GM13976 (cell line): ENCODE data around the gene TMOD2.

ENCODE experiments used
- DNase-seq: peaks from one replicate; pipeline ENCODE4 v3.0.0; 2012; ENCODE audit warnings: low spot score
- CTCF ChIP-seq: IDR thresholded peaks from 2 replicates; pipeline ENCODE4 v1.5.1; 2012; ENCODE audit warnings: borderline replicate concordance, mild to moderate bottlenecking; ENCODE audit not compliant: insufficient read depth; ENCODE audit errors: extremely low read depth, missing control alignments, control extremely low read depth
- in situ Hi-C: fragments of 300-500 bp; cut with MboI; formaldehyde crosslinking; loops from one replicate; pipeline ENCODE4 v1.12.0; 2022; ENCODE audit warnings: low sequenced_read_pairs, mixed read lengths, inconsistent platforms; ENCODE audit not compliant: unreplicated experiment

Gene TMOD2

GRCh38 chr15:51848811-51849210, 97.4 kb downstream of the TMOD2 start:
- TF ChIP-seq CTCF = no peak
- no peak for DNase-seq
- in situ Hi-C loops = no loop called here

DNA sequence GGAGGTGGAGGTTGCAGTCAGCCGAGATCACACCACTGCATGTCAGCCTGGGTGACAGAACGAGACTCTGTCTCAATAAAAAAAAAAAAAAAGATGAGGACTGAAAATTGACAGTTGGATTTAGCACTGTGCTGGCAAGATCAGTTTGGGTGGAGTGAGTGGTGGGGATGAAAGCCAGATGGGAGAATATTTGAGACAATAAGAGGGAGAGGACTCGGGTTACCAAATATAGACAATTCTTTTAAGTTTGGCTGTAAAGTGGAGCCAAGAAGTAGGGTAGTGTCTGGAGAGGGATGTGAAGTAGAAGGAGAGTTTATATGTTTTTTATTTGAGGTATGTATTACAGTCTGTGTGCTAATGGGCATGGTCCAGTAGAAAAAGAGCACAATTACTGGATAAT, 98.5 kb downstream of the TMOD2 start:
- no peak for DNase-seq
- TF ChIP-seq CTCF = no peak
- in situ Hi-C loops = no loop called here

GRCh38 chr15:51853998-51854397, 102.6 kb downstream of the TMOD2 start:
- DNase-seq = no peak
- in situ Hi-C loops = no loop called here
- TF ChIP-seq CTCF = no peak

DNA sequence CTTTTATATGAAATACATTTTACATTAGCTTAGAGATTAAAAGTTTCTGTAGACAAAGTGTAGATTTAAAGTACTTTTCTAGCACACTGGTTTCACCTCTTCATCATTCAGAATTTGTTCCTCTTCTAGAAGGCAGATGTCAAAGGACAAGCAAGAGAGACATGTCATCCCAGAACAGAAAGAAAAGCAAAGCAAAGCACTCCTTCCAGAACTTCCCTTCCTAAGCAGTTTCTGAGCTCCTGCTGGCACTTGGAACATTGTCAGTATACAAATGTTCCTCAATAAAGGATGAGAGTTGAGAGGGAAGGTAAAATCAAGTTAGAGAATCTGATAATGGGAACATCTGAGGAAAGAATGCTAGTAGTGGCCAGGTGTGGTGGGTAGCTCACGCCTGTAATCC, 104.2 kb downstream of the TMOD2 start:
- DNase-seq = no peak
- in situ Hi-C loops = no loop called here
- TF ChIP-seq CTCF = no peak

GRCh38 chr15:51856714-51857380, 105.5 kb downstream of the TMOD2 start:
- in situ Hi-C loops = no loop called here
- TF ChIP-seq CTCF = no peak
- DNase-seq = no peak

- TF ChIP-seq CTCF = no peak
- in situ Hi-C loops = no loop called here
- DNase-seq = no peak
Observed at GRCh38 chr15:51861557-51862359, 110.4 kb downstream of the TMOD2 start.

GRCh38 chr15:51863131-51863530, 111.7 kb downstream of the TMOD2 start:
- DNase-seq = no peak
- TF ChIP-seq CTCF = no peak
- in situ Hi-C loops = no loop called here
